HG03064 (cell line): ENCODE results near the gene COQ8A.

Experiments
- ATAC-seq: cut with Tn5 transposase; IDR thresholded peaks from one replicate; pipeline ENCODE4 v1.9.1; 2021; ENCODE audit warnings: low read depth; ENCODE audit not compliant: unreplicated experiment

Gene COQ8A

DNA sequence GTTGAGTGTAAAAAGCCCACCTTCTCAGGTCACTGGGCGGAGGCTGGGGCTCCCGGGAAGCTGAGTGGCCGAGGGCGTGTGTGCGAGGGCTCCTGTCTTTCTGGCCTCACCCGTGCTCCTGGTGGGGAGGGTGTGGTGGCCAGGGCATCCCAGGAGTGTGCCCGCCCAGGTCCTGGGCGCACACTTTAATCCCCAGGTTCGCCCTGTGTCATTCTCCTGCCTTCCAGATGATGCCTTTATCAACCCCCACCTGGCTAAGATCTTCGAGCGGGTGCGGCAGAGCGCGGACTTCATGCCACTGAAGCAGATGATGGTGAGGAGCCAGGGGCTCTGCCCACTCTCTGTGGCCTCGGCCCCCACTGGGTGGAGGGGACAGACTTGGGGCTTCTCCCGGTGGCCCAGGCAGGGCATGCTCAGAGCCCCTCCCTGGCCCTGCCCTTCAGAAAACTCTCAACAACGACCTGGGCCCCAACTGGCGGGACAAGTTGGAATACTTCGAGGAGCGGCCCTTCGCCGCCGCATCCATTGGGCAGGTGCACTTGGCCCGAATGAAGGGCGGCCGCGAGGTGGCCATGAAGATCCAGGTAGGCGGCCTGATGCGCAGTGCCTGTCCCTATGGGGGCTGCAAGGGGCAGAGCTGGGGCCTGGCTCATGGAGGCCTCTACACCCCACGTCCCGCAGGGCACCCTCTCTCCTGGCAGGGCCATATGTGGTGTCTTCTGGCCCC is 42.5 kb downstream of the COQ8A start:
- no peak for ATAC-seq

DNA sequence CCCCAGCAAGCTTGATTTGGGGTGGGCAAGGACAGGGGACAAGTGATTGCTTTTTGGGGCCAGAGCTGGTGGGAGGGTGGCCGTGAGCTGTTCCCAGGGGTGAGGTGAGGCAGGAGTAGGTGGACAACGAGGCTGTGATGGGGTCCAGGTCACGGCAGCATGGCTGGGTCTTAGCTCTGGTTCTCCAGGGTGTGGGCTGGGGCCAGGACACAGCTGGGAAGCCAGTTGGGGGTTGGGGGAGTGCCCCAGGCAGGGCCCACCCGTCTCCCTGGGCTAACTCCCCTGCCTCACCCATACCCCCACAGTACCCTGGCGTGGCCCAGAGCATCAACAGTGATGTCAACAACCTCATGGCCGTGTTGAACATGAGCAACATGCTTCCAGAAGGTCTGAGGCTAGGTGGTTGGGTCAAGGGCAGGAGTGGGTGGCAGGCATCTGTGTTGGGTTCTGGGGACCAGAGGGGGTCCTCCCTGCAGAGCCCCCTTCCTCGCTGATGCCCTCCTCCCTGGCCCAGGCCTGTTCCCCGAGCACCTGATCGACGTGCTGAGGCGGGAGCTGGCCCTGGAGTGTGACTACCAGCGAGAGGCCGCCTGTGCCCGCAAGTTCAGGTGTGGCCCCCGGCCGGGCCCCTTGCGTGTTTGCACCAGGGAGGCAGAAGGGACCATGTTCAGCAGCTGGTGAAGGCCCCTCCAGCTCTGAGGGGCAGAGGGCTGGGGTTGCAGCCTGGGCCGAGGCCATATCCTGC is 43.3 kb downstream of the COQ8A start:
- ATAC-seq, result no peak

DNA sequence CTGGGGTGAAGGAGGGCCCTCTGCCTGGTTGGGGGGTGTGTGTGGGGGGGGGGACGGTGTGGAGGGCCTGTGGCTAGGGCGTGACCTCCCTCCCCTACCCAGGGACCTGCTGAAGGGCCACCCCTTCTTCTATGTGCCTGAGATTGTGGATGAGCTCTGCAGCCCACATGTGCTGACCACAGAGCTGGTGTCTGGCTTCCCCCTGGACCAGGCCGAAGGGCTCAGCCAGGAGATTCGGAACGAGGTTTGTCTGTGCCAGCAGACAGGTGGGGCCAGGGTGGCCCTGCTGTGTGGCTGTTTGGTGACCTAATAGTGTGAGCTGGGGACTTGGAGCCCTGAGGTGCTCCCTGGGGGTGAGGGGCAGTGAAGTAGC is 43.9 kb downstream of the COQ8A start:
- ATAC-seq, result no peak

DNA sequence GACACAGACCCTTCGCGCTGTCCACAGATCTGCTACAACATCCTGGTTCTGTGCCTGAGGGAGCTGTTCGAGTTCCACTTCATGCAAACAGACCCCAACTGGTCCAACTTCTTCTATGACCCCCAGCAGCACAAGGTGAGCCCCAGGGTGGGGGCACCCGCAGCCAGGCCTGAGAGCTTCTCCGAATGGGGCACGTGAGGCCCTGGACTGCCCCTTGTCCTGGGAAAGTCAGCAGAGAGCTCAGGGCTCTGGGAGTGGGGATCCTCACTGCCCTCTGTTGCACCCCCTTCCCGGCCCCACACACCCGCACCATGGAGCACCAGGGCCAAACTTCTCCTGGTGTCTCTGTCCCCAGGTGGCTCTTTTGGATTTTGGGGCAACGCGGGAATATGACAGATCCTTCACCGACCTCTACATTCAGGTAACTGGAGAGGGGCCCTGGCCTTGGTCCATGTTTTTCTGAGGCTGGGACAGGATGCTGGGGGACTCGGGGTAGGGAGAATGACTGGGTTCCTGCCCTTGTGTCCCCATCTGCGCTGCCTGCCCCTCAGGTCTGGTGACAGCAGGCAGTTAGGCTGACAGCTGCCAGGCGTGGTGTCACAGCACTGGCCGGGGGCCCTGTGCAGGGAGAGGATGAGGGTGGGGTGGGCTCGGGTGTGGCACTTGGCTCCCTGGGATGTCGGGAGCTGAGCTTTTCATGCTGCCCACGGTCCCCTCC is 44.6 kb downstream of the COQ8A start:
- ATAC-seq, result no peak

DNA sequence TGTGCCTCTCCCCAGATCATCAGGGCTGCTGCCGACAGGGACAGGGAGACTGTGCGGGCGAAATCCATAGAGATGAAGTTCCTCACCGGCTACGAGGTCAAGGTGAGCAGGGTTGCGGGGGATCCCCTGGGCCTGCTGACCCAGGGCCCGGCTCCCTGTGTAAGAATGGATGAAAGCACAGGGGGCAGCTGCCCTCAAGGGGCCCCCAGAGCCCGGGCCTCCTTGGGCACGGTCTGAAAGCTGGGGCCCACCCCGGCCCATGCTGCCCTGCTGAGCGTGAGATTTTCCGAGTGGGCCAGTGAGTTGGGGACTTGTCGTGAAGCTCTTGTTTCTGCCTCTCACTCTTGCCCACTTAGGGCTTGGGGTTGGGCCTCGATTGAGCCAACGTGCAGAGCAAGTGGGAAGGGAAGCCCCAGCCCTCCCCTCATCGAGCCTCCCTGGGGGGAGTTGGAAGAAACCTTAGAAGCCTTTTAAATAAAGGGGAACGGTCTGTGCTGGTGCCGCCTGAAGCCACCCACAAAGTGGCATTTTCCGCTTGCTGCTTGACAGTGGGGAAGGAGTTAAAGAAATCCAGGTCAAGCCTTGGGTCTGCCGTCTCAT is 45.2 kb downstream of the COQ8A start:
- ATAC-seq, result no peak

DNA sequence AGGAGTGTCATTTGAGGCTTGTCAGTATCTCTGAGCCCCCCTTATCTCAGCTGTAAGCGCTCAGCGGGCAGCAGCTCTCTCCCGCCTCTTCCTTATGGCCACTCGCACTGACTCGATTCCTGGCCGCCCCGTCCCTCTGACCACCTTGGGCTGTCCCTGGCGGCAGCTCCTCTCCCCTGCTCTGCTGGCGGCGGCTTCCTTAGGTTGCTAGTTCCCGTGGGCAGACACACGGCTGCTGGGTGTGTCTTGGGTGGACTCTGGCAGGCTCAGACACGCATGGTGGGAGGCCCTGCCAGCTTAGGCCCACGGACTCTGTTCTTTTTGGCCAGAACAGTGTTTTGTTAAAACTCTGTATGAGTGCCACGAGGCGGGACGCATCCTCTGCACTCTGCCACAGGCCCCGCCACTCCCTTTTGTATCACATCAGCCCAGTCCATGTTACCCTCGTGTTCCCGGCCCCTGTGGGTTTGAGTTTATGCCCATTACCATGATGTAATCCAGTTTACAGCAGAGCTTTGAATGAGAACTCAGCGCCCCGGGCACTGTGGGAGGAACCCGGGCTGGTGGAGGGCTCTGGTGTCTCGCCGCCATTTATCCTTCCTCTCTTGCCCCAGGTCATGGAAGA is 45.9 kb downstream of the COQ8A start:
- no peak for ATAC-seq

DNA sequence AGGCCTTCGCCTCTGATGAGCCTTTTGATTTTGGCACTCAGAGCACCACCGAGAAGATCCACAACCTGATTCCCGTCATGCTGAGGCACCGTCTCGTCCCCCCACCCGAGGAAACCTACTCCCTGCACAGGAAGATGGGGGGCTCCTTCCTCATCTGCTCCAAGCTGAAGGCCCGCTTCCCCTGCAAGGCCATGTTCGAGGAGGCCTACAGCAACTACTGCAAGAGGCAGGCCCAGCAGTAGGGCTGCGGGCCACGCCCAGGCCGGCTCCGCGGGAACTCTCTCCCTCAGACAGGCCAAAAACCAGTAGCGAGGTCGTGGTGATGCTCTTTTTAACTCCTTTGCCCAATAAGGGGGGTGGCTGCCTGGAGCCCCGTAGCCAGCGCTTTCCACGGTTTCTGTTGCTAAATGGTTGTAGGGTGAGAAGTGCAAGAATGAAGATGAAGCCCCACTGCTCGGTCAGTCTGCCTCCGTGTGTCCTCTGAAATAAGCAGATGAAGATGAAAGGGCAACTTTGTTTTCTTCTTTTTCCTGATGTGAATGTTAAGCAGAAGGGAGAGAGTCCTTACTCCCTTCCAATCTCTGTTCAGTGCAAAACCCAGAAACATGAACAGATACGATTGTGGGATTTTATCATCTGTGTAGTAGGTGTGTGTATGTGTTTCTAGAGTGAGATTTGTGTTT is 46.5 kb downstream of the COQ8A start:
- ATAC-seq, result no peak

DNA sequence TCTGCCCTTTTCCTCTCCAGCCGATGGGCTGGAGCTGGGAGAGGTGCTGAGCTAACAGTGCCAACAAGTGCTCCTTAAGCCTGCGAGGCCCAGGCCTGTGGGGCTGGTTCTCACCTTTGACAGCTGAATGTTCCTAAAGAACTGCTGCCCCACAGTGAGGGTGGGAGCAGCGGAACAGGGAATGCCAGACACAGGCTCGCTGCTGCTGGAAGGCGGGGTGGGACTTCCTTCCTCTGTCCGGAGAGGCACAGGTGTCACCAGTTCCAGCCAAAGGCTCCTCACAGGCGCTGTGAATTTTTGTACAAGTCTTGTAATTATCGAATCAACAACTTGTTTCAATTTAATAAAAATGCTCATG is 47.1 kb downstream of the COQ8A start:
- ATAC-seq, result no peak

DNA sequence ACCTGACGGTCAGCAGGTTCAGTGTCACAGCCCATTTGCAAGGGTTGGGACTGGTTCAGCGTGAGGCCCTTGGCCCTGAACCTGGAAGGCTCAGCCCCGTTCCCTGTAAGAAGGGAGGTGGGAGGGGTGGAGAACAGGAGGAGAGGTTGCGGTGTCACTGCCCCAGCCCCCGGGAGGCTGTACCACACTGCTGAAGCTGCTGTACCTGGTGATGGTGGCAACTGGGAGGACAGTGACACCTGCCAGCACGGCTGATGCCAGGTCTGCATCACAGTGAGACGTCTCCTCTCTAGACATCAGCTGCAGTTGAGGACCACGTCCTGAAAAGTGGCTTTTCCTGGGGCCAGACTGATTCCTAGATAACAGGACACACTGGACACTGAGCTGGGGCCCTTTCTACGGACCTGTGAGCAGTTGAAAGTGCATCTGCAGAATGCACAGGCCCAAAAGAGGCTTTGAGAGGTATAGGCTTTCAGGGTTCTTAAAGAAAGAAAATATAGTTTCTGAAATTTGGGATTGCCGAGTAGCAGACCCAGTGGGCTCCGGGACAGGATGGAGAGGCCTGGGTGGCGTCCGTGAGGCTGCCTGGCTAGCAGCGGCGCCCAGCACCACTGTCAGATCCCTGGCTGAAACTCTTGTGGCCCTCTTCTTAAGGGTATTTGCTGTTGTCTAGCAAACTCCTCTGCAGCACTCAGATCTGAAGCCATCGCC is 47.7 kb downstream of the COQ8A start:
- ATAC-seq, result no peak

DNA sequence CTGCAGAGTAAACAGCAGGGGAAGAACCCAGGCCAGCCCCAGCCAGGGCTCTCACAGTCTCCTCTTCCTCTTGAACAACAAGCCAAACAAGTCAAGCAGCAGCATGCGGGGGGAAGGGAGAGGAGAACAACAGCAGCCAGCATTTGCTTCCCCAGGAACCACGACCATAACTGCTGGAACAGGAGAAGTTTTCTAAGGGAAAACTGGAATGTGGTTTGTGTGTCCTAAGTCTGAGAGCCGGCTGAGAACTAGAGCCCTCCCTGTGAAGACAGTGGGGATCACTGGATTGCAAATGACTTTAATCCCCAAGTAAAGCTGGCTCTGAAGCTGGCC is 48.2 kb downstream of the COQ8A start:
- no peak for ATAC-seq

DNA sequence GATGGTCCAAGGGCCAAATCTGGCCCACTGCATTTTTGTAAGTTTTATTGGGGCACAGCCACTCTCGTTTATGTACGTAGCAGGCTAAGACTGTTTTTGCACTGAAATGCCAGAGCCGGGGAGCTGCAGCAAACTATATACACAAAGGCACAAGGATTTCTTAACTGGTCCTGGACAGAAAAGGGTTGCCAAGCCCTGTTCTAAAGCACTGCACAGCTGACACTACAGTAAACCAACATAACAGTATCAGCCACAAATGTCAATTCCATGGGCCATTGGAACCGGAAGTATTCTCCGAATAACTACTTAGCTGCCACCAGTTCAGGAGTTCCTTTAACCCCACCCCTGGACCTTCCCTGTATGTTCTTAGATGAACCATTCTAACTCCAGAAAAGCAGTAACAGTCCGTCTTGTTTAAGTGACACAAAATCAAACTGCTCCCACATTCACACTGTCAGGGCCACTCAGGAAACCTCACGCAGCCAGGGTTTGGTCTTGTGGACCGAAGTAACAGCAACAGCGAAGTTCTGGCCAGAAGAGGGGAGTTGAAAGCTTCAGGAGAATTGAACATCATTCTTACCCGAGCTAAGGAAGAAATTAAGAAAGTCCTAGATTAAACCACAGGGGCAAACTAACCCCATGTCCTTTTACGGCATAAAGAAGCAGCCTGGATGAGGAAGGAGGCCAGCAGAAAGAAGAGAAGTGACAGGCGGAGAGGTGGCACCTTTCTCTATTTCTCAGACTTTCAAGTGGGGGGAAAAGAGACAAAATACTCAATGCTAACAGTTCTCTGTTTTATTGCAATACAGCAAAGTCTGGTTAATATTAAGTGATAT is 49.2 kb downstream of the COQ8A start:
- ATAC-seq, result no peak

DNA sequence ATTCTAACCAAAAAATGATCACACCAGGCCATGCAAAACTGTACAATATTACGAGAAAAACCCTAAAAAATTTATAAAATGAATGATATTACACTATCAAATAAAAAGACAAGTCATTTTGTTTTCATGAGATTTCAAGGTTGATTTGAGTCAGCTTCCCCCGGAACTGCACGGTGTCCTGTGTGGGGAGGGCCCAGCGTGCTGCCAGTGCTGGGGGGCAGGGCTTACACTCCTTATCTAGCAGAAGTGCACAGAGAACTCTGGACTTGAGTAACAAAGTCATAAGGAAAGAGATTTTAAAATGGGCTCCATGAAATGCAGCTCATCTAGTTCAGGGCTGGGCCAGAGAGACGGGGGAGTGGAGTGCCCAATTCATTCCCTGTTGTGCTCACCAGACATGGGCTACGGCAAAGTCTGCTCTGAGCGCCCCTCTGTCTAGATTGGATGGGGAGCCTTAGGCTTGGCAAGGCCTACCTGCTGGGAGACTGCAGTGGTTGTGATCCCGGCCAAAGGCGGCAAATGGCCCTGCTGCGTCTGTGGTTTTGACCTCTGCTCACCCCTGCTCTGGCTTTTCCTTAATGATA is 50.1 kb downstream of the COQ8A start:
- peak; percentile 71 for ATAC-seq

DNA sequence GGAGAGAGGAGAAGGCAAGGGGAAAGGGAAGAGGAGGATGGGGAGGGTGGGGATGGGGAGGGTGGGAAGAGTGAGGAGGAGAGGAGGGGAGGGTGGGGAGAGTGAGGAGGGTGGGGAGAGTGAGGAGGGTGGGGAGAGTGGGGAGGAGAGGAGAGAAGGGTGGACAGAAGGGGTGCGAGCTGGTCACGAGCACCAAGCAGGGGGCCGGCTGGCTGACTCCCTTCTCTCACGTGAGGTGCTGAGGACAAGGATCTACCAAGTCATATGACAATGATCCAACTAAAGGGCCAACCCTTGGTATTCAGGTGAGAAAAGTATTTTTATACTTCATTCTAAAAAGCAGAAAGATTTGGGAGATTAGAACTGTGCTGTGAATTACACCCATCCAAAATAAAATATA is 51.8 kb downstream of the COQ8A start:
- ATAC-seq, result no peak

DNA sequence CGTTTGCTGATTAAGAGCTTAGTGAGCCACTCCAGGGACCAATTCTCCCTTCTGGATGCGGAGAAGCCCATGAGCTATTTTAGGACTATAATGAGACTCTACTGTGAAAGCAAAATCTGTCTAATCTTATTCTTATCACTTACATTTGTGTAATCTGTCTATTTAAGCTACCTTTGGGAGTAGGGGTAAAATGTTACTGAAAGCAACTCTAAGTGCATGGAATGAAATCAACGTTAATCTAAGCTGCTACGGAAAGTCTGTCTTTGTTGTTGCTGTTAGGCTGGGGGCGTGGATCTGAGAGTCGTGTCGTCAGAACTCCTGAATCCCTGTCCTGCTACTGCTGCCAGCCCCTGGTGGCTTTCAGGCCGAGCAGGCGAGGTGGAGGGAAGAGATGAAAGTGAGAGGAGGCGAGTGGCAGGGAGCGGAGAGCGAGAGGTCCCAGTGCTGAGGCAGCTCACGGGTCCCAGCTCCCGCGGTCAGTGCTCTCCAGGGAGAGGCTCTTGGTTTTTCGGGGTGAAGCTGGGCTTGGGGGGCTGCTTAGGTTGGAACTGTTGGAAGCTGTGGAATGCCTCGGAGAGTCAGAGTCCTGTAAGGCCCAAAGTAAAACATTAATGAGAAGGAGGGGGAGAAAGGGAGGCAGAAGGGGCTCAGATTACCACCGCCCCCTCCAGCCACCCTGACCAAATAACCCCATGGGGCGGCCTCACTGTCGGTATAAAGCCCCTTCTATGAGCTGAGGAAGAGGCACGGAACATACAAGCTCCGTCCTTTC is 53.9 kb downstream of the COQ8A start:
- no peak for ATAC-seq

DNA sequence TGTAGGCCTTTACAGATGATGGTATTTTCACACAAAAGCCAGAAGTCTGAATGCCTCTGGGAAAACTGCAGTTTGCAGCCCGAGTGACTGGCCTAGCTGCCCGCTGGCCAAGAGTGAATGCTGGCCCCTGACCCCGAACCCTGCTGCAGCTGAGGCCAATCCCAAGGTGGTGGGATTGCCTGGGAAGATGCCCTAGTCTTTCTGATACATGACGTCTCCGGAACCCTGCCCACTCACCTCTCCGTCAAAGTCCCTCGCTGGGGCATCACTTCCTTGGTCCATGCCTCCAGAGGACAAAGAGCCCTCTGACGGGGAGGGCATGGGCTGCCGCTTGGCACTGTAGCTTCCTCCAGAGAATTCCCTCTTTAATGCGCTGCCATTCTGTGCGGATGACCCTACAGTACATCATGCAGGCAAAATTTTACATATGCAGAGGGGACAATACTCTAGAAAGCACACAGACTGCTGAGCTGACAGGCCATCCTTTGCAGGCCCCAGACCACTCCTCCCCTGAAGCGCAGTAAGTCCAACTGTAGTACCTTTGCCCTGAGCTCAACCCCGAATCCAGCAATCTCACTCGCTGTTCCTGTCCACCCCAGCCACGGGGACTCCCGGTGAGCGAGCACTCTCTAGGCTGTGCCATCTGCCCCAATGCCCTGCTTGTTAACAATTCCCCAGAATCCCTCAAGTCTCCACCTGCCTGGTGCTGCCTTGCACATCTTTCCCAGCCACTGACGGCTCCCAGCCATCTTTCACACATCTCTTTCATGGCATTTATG is 54.7 kb downstream of the COQ8A start:
- no peak for ATAC-seq

DNA sequence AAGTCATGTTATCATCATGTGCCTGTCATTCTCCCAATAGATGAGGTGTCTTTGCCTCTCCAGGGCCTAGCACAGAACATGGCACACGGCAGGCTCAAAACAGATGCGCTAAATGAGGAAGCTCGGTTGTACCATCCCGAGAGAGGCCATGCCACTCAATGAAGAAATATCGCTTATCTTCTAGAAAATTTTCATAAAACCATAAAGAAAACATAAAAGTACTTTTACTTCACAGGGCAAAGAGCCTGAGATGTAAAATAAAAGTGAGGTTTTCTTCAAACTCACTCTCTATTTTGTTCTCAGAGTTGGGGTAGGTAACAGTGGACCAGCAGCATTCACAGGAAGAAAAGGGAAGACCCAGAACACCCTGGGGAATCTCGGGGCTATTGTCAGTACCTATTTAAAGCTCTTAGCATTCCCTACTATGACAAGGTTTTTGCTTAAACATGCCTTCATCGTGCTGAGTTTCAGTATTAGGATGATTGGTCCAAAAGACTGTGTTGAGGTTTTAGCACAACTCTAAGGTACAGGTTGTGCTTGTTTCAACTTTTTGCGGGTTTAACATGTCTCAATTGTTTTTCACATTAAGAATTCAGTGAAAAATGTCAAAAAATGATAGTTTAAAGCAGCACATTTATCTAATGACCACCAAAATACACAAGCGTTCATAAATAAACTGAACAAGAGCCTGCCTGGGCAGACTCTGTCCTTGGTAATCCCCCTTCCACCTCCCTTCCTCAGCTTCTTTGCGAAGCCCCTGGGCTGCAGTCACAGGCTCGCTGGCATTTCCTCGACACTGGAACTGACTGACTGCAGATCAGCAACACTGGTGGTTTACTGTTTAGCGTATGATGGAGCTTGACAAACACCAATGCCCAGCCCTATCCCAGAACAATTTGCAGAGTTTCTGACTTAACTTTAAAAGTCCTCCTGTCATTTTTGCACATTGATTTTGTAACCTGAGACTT is 55.6 kb downstream of the COQ8A start:
- peak; percentile 98 for ATAC-seq
